ENCODE measurements around the gene R3HDML. TPM values are rescaled to one million over a fixed set of nuclear protein-coding genes. Genes with fewer than 3 reads are reported as not detected.

The R3HDML gene
- total RNA-seq, 4 donors from 2014 or later: not detected

DNA sequence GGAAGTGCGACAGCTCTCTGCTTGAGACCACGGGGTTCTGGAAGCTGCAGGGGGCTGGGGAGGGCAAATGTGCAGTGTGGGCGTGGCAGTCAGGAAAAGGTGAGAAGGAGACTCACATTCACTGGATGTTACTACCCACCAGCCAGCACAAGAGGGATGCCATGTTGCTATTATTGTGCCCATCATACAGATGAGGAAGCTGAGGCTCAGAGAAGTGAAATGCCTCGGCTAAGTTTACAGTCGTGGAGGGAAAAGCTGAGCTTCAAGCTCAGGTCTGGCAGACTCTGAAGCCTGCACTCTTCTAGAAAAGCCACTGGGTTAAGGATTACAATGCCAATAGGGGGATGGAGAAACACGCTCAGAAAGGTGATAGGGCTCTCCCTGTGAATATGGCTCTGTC, 53.0 kb downstream of the R3HDML start:
- intact Hi-C loops (cut with DNase I; ENCODE audit: low total_unique reads): loop anchor here (5.0 to 10.0 kb wide), 5 partner anchors 77 to 347 kb away; no protein-coding TSS in a partner anchor
- Histone ChIP-seq H3K27me3 (peaks cover 2 to 19% (median 12%) of the 10 kb centered on the region in 3 donors), H3K27ac (no peak overlapping the region), H3K9me3 (no peaks in the 10 kb centered on the region), H3K36me3 (no peaks in the 10 kb centered on the region), H3K4me1 (no peaks in the 10 kb centered on the region), H3K4me3 (no peak overlapping the region)
- ATAC-seq: no peak
- in situ Hi-C loops (cut with MboI; ENCODE audit: low sequenced_read_pairs in 4 of 4): loop anchor here (5.0 to 25.0 kb wide), 8 partner anchors 72 to 345 kb away; no protein-coding TSS in a partner anchor
- no peak for DNase-seq
- TF ChIP-seq POLR2A (IDR thresholded peaks at IDR 0.05): no peak
- TF ChIP-seq, protein P1, sequence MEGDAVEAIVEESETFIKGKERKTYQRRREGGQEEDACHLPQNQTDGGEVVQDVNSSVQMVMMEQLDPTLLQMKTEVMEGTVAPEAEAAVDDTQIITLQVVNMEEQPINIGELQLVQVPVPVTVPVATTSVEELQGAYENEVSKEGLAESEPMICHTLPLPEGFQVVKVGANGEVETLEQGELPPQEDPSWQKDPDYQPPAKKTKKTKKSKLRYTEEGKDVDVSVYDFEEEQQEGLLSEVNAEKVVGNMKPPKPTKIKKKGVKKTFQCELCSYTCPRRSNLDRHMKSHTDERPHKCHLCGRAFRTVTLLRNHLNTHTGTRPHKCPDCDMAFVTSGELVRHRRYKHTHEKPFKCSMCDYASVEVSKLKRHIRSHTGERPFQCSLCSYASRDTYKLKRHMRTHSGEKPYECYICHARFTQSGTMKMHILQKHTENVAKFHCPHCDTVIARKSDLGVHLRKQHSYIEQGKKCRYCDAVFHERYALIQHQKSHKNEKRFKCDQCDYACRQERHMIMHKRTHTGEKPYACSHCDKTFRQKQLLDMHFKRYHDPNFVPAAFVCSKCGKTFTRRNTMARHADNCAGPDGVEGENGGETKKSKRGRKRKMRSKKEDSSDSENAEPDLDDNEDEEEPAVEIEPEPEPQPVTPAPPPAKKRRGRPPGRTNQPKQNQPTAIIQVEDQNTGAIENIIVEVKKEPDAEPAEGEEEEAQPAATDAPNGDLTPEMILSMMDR (IDR thresholded peaks at IDR 0.05 in 4 of 5, conservative IDR thresholded peaks at IDR 0.05 in 1 of 5): no peak

DNA sequence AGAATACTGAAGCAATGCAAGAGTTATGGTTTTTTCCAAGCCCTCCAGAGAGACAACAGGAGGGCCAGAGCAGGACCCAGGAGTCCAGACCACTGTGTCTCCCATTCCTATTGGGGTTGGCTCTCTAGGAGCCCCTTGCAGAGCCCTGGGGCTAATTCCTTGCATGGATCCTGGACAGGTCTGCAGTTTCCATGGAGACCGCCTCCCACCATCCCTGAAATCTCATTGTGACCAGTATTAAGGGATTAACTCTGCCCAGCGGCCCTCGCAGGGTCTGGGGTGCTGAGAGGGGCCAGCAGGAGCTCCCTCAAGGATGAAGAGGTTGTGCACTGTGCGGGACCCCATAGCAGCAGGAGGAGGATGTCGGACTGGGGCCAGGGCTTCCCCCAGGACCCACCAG, 53.4 kb downstream of the R3HDML start:
- in situ Hi-C loops (cut with MboI; ENCODE audit: low sequenced_read_pairs in 4 of 4): loop anchor here (10.0 to 25.0 kb wide), 3 partner anchors 75 to 222 kb away; no protein-coding TSS in a partner anchor
- DNase-seq: no peak
- Histone ChIP-seq H3K27me3 (peaks cover 2 to 19% (median 12%) of the 10 kb centered on the region in 3 donors), H3K4me1 (no peaks in the 10 kb centered on the region), H3K27ac (no peak overlapping the region), H3K4me3 (no peak overlapping the region), H3K9me3 (no peaks in the 10 kb centered on the region), H3K36me3 (no peaks in the 10 kb centered on the region)
- no peak for ATAC-seq
- TF ChIP-seq, protein P1 (IDR thresholded peaks at IDR 0.05 in 4 of 5, conservative IDR thresholded peaks at IDR 0.05 in 1 of 5): no peak
- TF ChIP-seq POLR2A (IDR thresholded peaks at IDR 0.05): no peak
- intact Hi-C loops (cut with DNase I; ENCODE audit: low total_unique reads): no loop called here

DNA sequence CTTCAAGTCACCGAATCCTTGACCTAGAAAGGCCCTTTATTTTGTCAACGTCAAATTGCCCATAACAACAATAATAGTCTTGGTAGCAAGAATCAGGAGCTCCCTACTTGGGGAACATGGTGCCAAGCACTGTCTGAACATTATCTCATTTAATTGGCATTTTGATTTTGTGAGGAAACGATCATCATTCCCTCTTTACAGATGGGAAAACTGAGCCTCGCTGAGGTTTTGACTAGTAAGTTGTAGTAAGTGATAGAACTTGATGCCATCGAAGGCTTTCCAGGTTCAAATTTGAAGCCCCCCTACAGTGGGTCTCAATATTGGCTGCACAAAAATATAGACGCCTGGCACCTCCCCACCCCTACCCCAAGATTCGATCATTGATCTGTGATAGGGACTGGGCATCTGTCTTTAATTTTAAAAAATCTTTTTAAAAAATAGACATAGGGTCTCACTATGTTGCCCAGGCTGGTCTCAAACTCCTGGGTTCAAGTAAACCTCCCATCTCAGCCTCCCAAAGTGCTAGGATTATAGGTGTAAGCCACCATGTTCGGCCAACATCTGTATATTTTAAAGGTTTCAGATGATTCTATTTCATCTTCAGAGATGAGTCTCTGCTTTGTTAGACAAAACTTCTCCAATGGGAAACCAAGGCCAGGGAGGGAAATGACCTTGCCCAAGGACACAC, 55.4 kb downstream of the R3HDML start:
- in situ Hi-C loops (cut with MboI; ENCODE audit: low sequenced_read_pairs in 4 of 4) (loop anchor here (10.0 to 25.0 kb wide), 3 partner anchors 73 to 220 kb away; no protein-coding TSS in a partner anchor), intact Hi-C loops (cut with DNase I; ENCODE audit: low total_unique reads) (no loop called here)
- DNase-seq: no peak
- TF ChIP-seq POLR2A (IDR thresholded peaks at IDR 0.05): no peak
- no peak for ATAC-seq
- no peak overlapping the region for H3K27ac ChIP-seq
- no peaks in the 10 kb centered on the region for H3K9me3 ChIP-seq
- H3K36me3 ChIP-seq: no peaks in the 10 kb centered on the region
- no peaks in the 10 kb centered on the region for H3K4me1 ChIP-seq
- H3K4me3 ChIP-seq: no peak overlapping the region
- peaks cover 0 to 12% (median 8%) of the 10 kb centered on the region in 3 donors for H3K27me3 ChIP-seq

DNA sequence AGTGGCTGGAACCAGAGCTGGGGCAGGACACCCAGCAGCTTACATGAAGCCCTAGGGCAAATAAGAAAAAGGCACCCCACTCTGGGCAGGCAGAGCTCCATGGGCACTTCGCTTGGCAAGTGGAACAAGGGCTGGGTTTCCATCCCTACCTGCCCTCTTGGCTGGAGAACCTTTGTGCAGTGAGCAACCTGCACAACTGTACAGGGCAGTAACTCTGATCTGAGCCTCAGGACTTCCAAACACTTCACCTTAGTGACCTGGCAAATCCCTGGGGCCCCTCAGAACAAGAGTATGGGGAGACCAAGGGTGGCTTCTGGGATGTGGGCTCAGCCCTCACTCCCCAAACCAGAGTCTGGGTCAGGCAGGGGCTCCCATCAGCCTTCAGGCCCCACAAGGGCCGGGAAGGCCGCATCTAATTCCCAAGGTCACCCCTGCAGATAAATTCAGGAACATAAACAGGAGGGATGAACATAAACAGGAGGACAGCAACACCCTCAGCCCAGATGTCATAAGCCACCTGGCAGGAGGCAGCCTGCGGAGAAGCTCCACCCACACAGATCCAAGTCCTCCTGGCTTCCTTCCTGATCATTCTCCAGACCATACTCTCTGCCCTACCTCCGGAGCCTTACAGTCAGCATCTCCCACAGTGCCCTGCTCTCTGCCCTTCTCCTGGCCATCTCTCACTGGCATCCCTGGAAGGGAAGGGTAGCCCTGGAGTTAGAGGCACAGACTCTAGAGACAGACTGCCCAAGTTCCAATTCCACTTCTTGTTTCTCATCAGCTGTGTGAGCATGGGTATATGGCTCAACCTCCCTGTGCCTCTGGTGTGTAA, 56.1 kb downstream of the R3HDML start:
- no peak overlapping the region for H3K4me3 ChIP-seq
- H3K4me1 ChIP-seq: no peaks in the 10 kb centered on the region
- DNase-seq (no peak), ATAC-seq (no peak)
- peaks cover 0 to 11% (median 7%) of the 10 kb centered on the region in 3 donors for H3K27me3 ChIP-seq
- in situ Hi-C loops (cut with MboI; ENCODE audit: low sequenced_read_pairs in 4 of 4) (loop anchor here (10.0 to 25.0 kb wide), 3 partner anchors 72 to 219 kb away; no protein-coding TSS in a partner anchor), intact Hi-C loops (cut with DNase I; ENCODE audit: low total_unique reads) (no loop called here)
- no peaks in the 10 kb centered on the region for H3K36me3 ChIP-seq
- TF ChIP-seq, protein P1 (IDR thresholded peaks at IDR 0.05 in 4 of 5, conservative IDR thresholded peaks at IDR 0.05 in 1 of 5): no peak
- TF ChIP-seq POLR2A (IDR thresholded peaks at IDR 0.05): no peak
- no peaks in the 10 kb centered on the region for H3K9me3 ChIP-seq
- H3K27ac ChIP-seq: no peak overlapping the region
